Tibial artery (tissue), 4 donors: ENCODE data around the gene TMEM213.

ENCODE experiments used
- DNase-seq, 2 donors: peaks; one replicate each; pipeline ENCODE4 v3.0.0-alpha.2; 2019
- H3K27ac ChIP-seq, 2 donors: fragments of 200-600 bp; sonication (generic) in 1 of 2; 1 replicate in 1 of 2; 2 replicates in 1 of 2; pipeline ENCODE4 v1.5.1; 2018 to 2019; ENCODE audit warnings: mild to moderate bottlenecking in 1 of 2
- H3K27me3 ChIP-seq, 2 donors: fragments of 200-600 bp; sonication (generic) in 1 of 2; one replicate each; pipeline versions ENCODE4 v1.5.1 to v1.6.0; 2016 to 2019
- H3K36me3 ChIP-seq, 3 donors: fragments of 200-600 bp; sonication (generic) in 2 of 3; one replicate each; pipeline ENCODE4 v1.5.1; 2016 to 2019; ENCODE audit warnings: mild to moderate bottlenecking in 2 of 3
- H3K4me1 ChIP-seq, 4 donors: fragments of 200-600 bp; sonication (generic) in 2 of 4; 1 replicate in 3 of 4; 2 replicates in 1 of 4; pipeline ENCODE4 v1.5.1; 2016 to 2019
- H3K4me3 ChIP-seq, 2 donors: fragments of 200-600 bp; sonication (generic) in 1 of 2; 1 replicate in 1 of 2; 2 replicates in 1 of 2; pipeline ENCODE4 v1.5.1; 2018 to 2019; ENCODE audit warnings: mild to moderate bottlenecking in 2 of 2
- H3K9me3 ChIP-seq, 3 donors: fragments of 200-600 bp; sonication (generic) in 1 of 3; one replicate each; pipeline ENCODE4 v1.5.1; 2016 to 2019
- CTCF ChIP-seq, 2 experiments: fragments of 200-600 bp in 1 of 2; fragments of 450-650 bp in 1 of 2; IDR thresholded peaks; one replicate each; pipeline ENCODE4 v1.5.1; 2017 to 2019; ENCODE audit warnings: antibody characterized with exemption in 2 of 2, mild to moderate bottlenecking in 1 of 2, moderate library complexity in 1 of 2
- intact Hi-C: fragments of 100-400 bp; cut with DNase I; formaldehyde crosslinking; loops from one replicate; pipeline ENCODE4 v1.15.0; 2023; ENCODE audit warnings: low total_unique reads

TMEM213 gene

GRCh38 chr7:138822867-138823535 is 25.2 kb downstream of the TMEM213 start:
- no peak for DNase-seq
- Histone ChIP-seq H3K9me3 (no peaks in the 10 kb centered on the region), H3K27ac (no peak overlapping the region), H3K4me1 (no peaks in the 10 kb centered on the region), H3K27me3 (no peaks in the 10 kb centered on the region), H3K36me3 (no peaks in the 10 kb centered on the region), H3K4me3 (no peak overlapping the region)
- intact Hi-C loops, result no loop called here
- no peak for TF ChIP-seq CTCF (IDR thresholded peaks at IDR 0.05)

GRCh38 chr7:138825049-138825721 is 27.4 kb downstream of the TMEM213 start:
- Histone ChIP-seq H3K36me3 (no peaks in the 10 kb centered on the region), H3K27ac (no peak overlapping the region), H3K9me3 (no peaks in the 10 kb centered on the region), H3K27me3 (no peaks in the 10 kb centered on the region), H3K4me1 (no peaks in the 10 kb centered on the region), H3K4me3 (no peak overlapping the region)
- no peak for DNase-seq
- intact Hi-C loops, result no loop called here
- no peak for TF ChIP-seq CTCF (IDR thresholded peaks at IDR 0.05)

GRCh38 chr7:138828302-138828701 is 30.5 kb downstream of the TMEM213 start:
- DNase-seq, result no peak
- intact Hi-C loops, result no loop called here
- Histone ChIP-seq H3K27me3 (no peaks in the 10 kb centered on the region), H3K9me3 (no peaks in the 10 kb centered on the region), H3K36me3 (no peaks in the 10 kb centered on the region), H3K4me3 (no peak overlapping the region), H3K27ac (no peak overlapping the region), H3K4me1 (no peaks in the 10 kb centered on the region)
- TF ChIP-seq CTCF (IDR thresholded peaks at IDR 0.05), result no peak

- H3K36me3 ChIP-seq, result no peaks in the 10 kb centered on the region
- H3K9me3 ChIP-seq, result no peaks in the 10 kb centered on the region
- H3K4me3 ChIP-seq, result no peak overlapping the region
- no peaks in the 10 kb centered on the region for H3K4me1 ChIP-seq
- intact Hi-C loops, result no loop called here
- no peak for TF ChIP-seq CTCF (IDR thresholded peaks at IDR 0.05)
- H3K27me3 ChIP-seq, result no peaks in the 10 kb centered on the region
- DNase-seq, result no peak
- no peak overlapping the region for H3K27ac ChIP-seq
Observed at GRCh38 chr7:138829335-138829734, 31.5 kb downstream of the TMEM213 start.

GRCh38 chr7:138832966-138833365 is 35.2 kb downstream of the TMEM213 start:
- DNase-seq, result no peak

More at GRCh38 chr7:138832966-138833365, 35.2 kb downstream of the TMEM213 start:
- H3K36me3 ChIP-seq, result no peaks in the 10 kb centered on the region
- no peak overlapping the region for H3K4me3 ChIP-seq
- no peaks in the 10 kb centered on the region for H3K27me3 ChIP-seq
- no peak overlapping the region for H3K27ac ChIP-seq
- no peak for TF ChIP-seq CTCF (IDR thresholded peaks at IDR 0.05)
- H3K9me3 ChIP-seq, result no peaks in the 10 kb centered on the region
- H3K4me1 ChIP-seq, result no peaks in the 10 kb centered on the region
- intact Hi-C loops, result no loop called here
